GM19452 (cell line): ENCODE results near the gene GRHPR.
"Not testable (repeated sequence)": the region's sequence is repeated elsewhere in the genome, so short reads cannot be mapped to it uniquely, and the experiment has no call there.

Experiments
- ATAC-seq: cut with Tn5 transposase; IDR thresholded peaks from one replicate; pipeline ENCODE4 v1.9.1; 2021; ENCODE audit not compliant: unreplicated experiment

GRHPR gene

GRCh38 chr9:37474438-37474837, 51.9 kb downstream of the GRHPR start:
- ATAC-seq, result no peak

- ATAC-seq, result no peak
These were observed 54.4 kb downstream of the GRHPR start for GRCh38 chr9:37476930-37477329.

GRCh38 chr9:37477443-37477842, 54.9 kb downstream of the GRHPR start:
- not testable (repeated sequence) for ATAC-seq

GRCh38 chr9:37477987-37478619, 55.6 kb downstream of the GRHPR start:
- ATAC-seq, result not testable (repeated sequence)

- ATAC-seq, result no peak
These were observed 58.3 kb downstream of the GRHPR start for GRCh38 chr9:37480759-37481158.

GRCh38 chr9:37485389-37486255, 63.1 kb downstream of the GRHPR start, which contains the start of gene POLR1E:
Gene POLR1E, plus strand, starts transcription at chr9:37485948. Its CDS starts 100 bp downstream, at chr9:37486048.
- peak; percentile 94 for ATAC-seq

GRCh38 chr9:37486256-37486615, 63.7 kb downstream of the GRHPR start:
- ATAC-seq, result no peak
